Mesenchymal stem cell (in vitro differentiated cells and primary cell): ENCODE results near the gene C10orf67.

Experiments
- DNase-seq: peaks from one replicate; pipeline ENCODE4 v3.0.0-alpha.2; 2013
- H2AFZ ChIP-seq: one replicate; pipeline ENCODE4 v1.6.1; 2013; ENCODE audit warnings: low read depth, mild to moderate bottlenecking, control low read depth, inconsistent platforms, low read length, moderate library complexity
- H2AK5ac ChIP-seq: 2 replicates; pipeline ENCODE4 v1.6.1; 2013; ENCODE audit warnings: low read length, moderate library complexity, mild to moderate bottlenecking, inconsistent platforms; ENCODE audit not compliant: severe bottlenecking
- H2BK120ac ChIP-seq: one replicate; pipeline ENCODE4 v1.6.1; 2013; ENCODE audit warnings: low read depth, mild to moderate bottlenecking, inconsistent platforms, low read length, moderate library complexity
- H2BK12ac ChIP-seq, 2 experiments: one replicate each; pipeline ENCODE4 v1.6.1; 2013; ENCODE audit warnings: inconsistent platforms in 2 of 2, low read length in 2 of 2, mild to moderate bottlenecking in 2 of 2, moderate library complexity in 2 of 2, control low read depth in 1 of 2
- H2BK15ac ChIP-seq: one replicate; pipeline ENCODE4 v1.6.1; 2013; ENCODE audit warnings: mild to moderate bottlenecking, low read depth, inconsistent platforms; ENCODE audit not compliant: poor library complexity, severe bottlenecking
- H2BK5ac ChIP-seq: 2 replicates; pipeline ENCODE4 v1.6.1; 2013; ENCODE audit warnings: low read depth, mild to moderate bottlenecking, low read length, control low read depth, inconsistent platforms; ENCODE audit not compliant: poor library complexity, severe bottlenecking
- H3K14ac ChIP-seq, 2 experiments: one replicate each; pipeline ENCODE4 v1.6.1; 2013; ENCODE audit warnings: inconsistent platforms in 2 of 2, low read length in 2 of 2, control low read depth in 1 of 2, mild to moderate bottlenecking in 1 of 2, moderate library complexity in 1 of 2
- H3K18ac ChIP-seq, 2 experiments: one replicate each; pipeline ENCODE4 v1.6.1; 2013; ENCODE audit warnings: inconsistent platforms in 2 of 2, low read length in 2 of 2, control low read depth in 1 of 2, low read depth in 1 of 2, mild to moderate bottlenecking in 1 of 2
- H3K23ac ChIP-seq, 2 experiments: one replicate each; pipeline ENCODE4 v1.6.1; 2013; ENCODE audit warnings: inconsistent platforms in 2 of 2, low read length in 2 of 2, mild to moderate bottlenecking in 2 of 2, moderate library complexity in 2 of 2, control low read depth in 1 of 2
- H3K27ac ChIP-seq: 2 replicates; pipeline ENCODE4 v1.5.1; 2013; ENCODE audit warnings: mild to moderate bottlenecking, moderate library complexity, low read length, control low read depth, inconsistent platforms; ENCODE audit not compliant: poor library complexity, severe bottlenecking
- H3K27me3 ChIP-seq, 2 experiments: 2 replicates each; pipeline versions ENCODE4 v1.6.1 to v1.7.0; 2013; ENCODE audit warnings: low read length in 2 of 2, mild to moderate bottlenecking in 2 of 2, moderate library complexity in 2 of 2, control low read depth in 1 of 2, inconsistent platforms in 1 of 2; ENCODE audit not compliant: control insufficient read depth in 1 of 2, insufficient read depth in 1 of 2
- H3K36me3 ChIP-seq, 2 experiments: 2 replicates each; pipeline versions ENCODE4 v1.6.1 to v1.7.0; 2013; ENCODE audit warnings: low read length in 2 of 2, control low read depth in 1 of 2, inconsistent platforms in 1 of 2, low read depth in 1 of 2, mild to moderate bottlenecking in 1 of 2; ENCODE audit not compliant: insufficient read depth in 2 of 2, control insufficient read depth in 1 of 2
- H3K4ac ChIP-seq, 2 experiments: one replicate each; pipeline ENCODE4 v1.6.1; 2013; ENCODE audit warnings: inconsistent platforms in 2 of 2, low read length in 2 of 2, mild to moderate bottlenecking in 2 of 2, moderate library complexity in 2 of 2, control low read depth in 1 of 2, low read depth in 1 of 2
- H3K4me1 ChIP-seq: 2 replicates; pipeline ENCODE4 v1.6.1; 2013; ENCODE audit warnings: low read depth, low read length, control low read depth; ENCODE audit not compliant: control insufficient read depth, insufficient read depth
- H3K4me2 ChIP-seq: 2 replicates; pipeline ENCODE4 v1.6.1; 2013; ENCODE audit warnings: low read length, mild to moderate bottlenecking, inconsistent platforms; ENCODE audit not compliant: poor library complexity, severe bottlenecking
- H3K4me3 ChIP-seq, 2 experiments: 2 replicates each; pipeline versions ENCODE4 v1.5.1 to v1.7.0; 2013; ENCODE audit warnings: low read length in 2 of 2, mild to moderate bottlenecking in 2 of 2, control low read depth in 1 of 2, low read depth in 1 of 2; ENCODE audit not compliant: insufficient read depth in 1 of 2
- H3K79me1 ChIP-seq: replicated peaks from 2 replicates; pipeline ENCODE4 v1.6.1; 2013; ENCODE audit warnings: mild to moderate bottlenecking, control low read depth, low read length, inconsistent platforms; ENCODE audit not compliant: poor library complexity, severe bottlenecking
- H3K9ac ChIP-seq: 2 replicates; pipeline ENCODE4 v1.7.0; 2013; ENCODE audit warnings: mild to moderate bottlenecking, low read length, moderate library complexity
- H3K9me3 ChIP-seq: 2 replicates; pipeline ENCODE4 v1.7.0; 2013; ENCODE audit warnings: mild to moderate bottlenecking, low read length; ENCODE audit not compliant: control insufficient read depth
- H4K8ac ChIP-seq: one replicate; pipeline ENCODE4 v1.6.1; 2013; ENCODE audit warnings: inconsistent platforms, mild to moderate bottlenecking, low read length, moderate library complexity
- H4K91ac ChIP-seq: one replicate; pipeline ENCODE4 v1.6.1; 2013; ENCODE audit warnings: mild to moderate bottlenecking, low read length, inconsistent platforms
- WGBS: methylation state at CpG from one replicate; pipeline ENCODE4 v1.1.7; 2013; ENCODE audit warnings: mixed read lengths; 5-methylcytosine and 5-hydroxymethylcytosine counted together

The C10orf67 gene

GRCh38 chr10:23381298-23382040 is 36.9 kb upstream of the C10orf67 start:
- WGBS, result 81% methylated on average over 2 of the region's 3 CpGs
- Histone ChIP-seq H3K4ac (no peak overlapping the region), H2BK15ac (no peak overlapping the region), H4K8ac (no peak overlapping the region), H2AK5ac (no peak overlapping the region), H2BK120ac (no peak overlapping the region), H3K4me1 (no peaks in the 10 kb centered on the region), H3K79me1 (no peaks in the 10 kb centered on the region), H3K9me3 (no peaks in the 10 kb centered on the region), H2AFZ (no peak overlapping the region), H2BK5ac (no peak overlapping the region), H4K91ac (no peak overlapping the region), H3K27ac (no peak overlapping the region), H3K23ac (no peak overlapping the region), H3K27me3 (no peaks in the 10 kb centered on the region), H3K14ac (no peak overlapping the region), H3K9ac (no peak overlapping the region), H3K4me2 (no peak overlapping the region), H3K18ac (no peak overlapping the region), H2BK12ac (no peak overlapping the region), H3K4me3 (no peak overlapping the region), H3K36me3 (no peaks in the 10 kb centered on the region)
- no peak for DNase-seq

GRCh38 chr10:23379686-23380085 is 35.1 kb upstream of the C10orf67 start:
- H3K9me3 ChIP-seq, result no peaks in the 10 kb centered on the region
- H2AK5ac ChIP-seq, result no peak overlapping the region
- H3K9ac ChIP-seq, result no peak overlapping the region
- H3K27ac ChIP-seq, result no peak overlapping the region
- no peak overlapping the region for H3K4me2 ChIP-seq
- H2BK12ac ChIP-seq, result no peak overlapping the region
- H3K36me3 ChIP-seq, result no peaks in the 10 kb centered on the region
- no peak overlapping the region for H3K18ac ChIP-seq
- no peak overlapping the region for H4K91ac ChIP-seq
- H4K8ac ChIP-seq, result no peak overlapping the region
- no peaks in the 10 kb centered on the region for H3K79me1 ChIP-seq
- H2BK5ac ChIP-seq, result no peak overlapping the region
- 100% methylated on average over 1 of the region's 3 CpGs for WGBS
- H3K27me3 ChIP-seq, result no peaks in the 10 kb centered on the region
- no peak overlapping the region for H2BK120ac ChIP-seq
- H3K4me3 ChIP-seq, result no peak overlapping the region
- H3K4ac ChIP-seq, result no peak overlapping the region
- H2BK15ac ChIP-seq, result no peak overlapping the region
- H2AFZ ChIP-seq, result no peak overlapping the region
- no peak for DNase-seq
- no peak overlapping the region for H3K23ac ChIP-seq
- no peak overlapping the region for H3K14ac ChIP-seq
- no peaks in the 10 kb centered on the region for H3K4me1 ChIP-seq

GRCh38 chr10:23376229-23376655 is 31.6 kb upstream of the C10orf67 start:
- Histone ChIP-seq H3K27ac (no peak overlapping the region), H3K79me1 (no peaks in the 10 kb centered on the region), H3K9ac (no peak overlapping the region), H3K36me3 (no peaks in the 10 kb centered on the region), H2AFZ (no peak overlapping the region), H2BK12ac (no peak overlapping the region), H3K27me3 (no peaks in the 10 kb centered on the region), H2BK120ac (no peak overlapping the region), H2AK5ac (no peak overlapping the region), H2BK15ac (no peak overlapping the region), H3K23ac (no peak overlapping the region), H3K4me1 (peaks cover 2% of the 10 kb centered on the region), H3K18ac (no peak overlapping the region), H3K14ac (no peak overlapping the region), H3K4me2 (no peak overlapping the region), H3K9me3 (no peaks in the 10 kb centered on the region), H2BK5ac (no peak overlapping the region), H4K91ac (no peak overlapping the region), H3K4me3 (no peak overlapping the region), H3K4ac (no peak overlapping the region), H4K8ac (no peak overlapping the region)
- 91% methylated on average over 3 of the region's 3 CpGs for WGBS
- DNase-seq, result no peak

- Histone ChIP-seq H3K18ac (no peak overlapping the region), H3K4ac (no peak overlapping the region), H2BK12ac (no peak overlapping the region), H3K9me3 (no peaks in the 10 kb centered on the region), H3K4me3 (no peak overlapping the region), H3K79me1 (no peaks in the 10 kb centered on the region), H2AFZ (no peak overlapping the region), H3K27ac (no peak overlapping the region), H4K91ac (no peak overlapping the region), H2AK5ac (no peak overlapping the region), H2BK120ac (no peak overlapping the region), H2BK15ac (no peak overlapping the region), H3K23ac (no peak overlapping the region), H3K36me3 (no peaks in the 10 kb centered on the region), H3K9ac (no peak overlapping the region), H4K8ac (no peak overlapping the region), H3K4me1 (peaks cover 3% of the 10 kb centered on the region), H2BK5ac (no peak overlapping the region), H3K14ac (no peak overlapping the region), H3K4me2 (no peak overlapping the region), H3K27me3 (no peaks in the 10 kb centered on the region)
- WGBS, result 97% methylated on average over 3 of the region's 4 CpGs
- DNase-seq, result no peak
These were observed 30.8 kb upstream of the C10orf67 start for GRCh38 chr10:23375366-23375765.
